Measurements from ENCODE around the gene CEP70. TPM values are rescaled to one million over a fixed set of nuclear protein-coding genes. Genes with fewer than 3 reads are reported as not detected.

The CEP70 gene
- total RNA-seq, 2 donors from 2014 or later: 19.7 to 22.6 TPM

DNA sequence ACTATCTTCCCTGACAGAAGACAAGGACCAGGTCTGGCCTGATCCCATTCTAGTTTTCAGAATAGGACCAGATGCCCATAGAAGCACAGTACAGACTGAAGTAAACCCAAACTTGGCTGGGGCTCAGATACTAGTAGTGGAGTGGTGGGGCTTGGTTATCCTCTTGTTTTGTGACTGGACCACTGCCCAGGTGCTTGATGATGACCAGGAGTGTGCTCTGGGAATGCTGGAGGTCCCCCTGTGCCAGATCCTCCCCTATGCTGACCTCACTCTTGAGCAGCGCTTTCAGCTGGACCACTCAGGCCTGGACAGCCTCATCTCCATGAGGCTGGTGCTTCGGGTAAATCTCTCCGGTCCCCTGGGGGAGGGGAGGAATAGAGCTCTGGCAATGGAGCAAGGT lies 123.4 kb downstream of the CEP70 start:
- DNase-seq (no peak), ATAC-seq (replicated peaks in 1 of 2) (no peak)
- Mint-ChIP-seq H3K4me1 (ENCODE audit: low read depth) (no peaks in the 10 kb centered on the region), H3K4me3 (no peak overlapping the region), H3K9me3 (no peaks in the 10 kb centered on the region), H3K36me3 (ENCODE audit: insufficient read depth in 2 of 2) (no peaks in the 10 kb centered on the region), H3K27me3 (ENCODE audit: low read depth) (peaks cover 8% of the 10 kb centered on the region), H3K27ac (no peak overlapping the region)

GRCh38 chr3:138469874-138470273 lies 124.2 kb downstream of the CEP70 start:
- Mint-ChIP-seq H3K27me3 (ENCODE audit: low read depth) (peaks cover 13% of the 10 kb centered on the region), H3K9me3 (no peaks in the 10 kb centered on the region), H3K27ac (no peak overlapping the region), H3K4me3 (no peak overlapping the region), H3K4me1 (ENCODE audit: low read depth) (no peaks in the 10 kb centered on the region), H3K36me3 (ENCODE audit: insufficient read depth in 2 of 2) (no peaks in the 10 kb centered on the region)
- no peak for DNase-seq
- no peak for ATAC-seq (replicated peaks in 1 of 2)

GRCh38 chr3:138468886-138469285 lies 125.2 kb downstream of the CEP70 start:
- DNase-seq (no peak), ATAC-seq (replicated peaks in 1 of 2) (no peak)
- Mint-ChIP-seq H3K27me3 (ENCODE audit: low read depth) (peaks cover 14% of the 10 kb centered on the region), H3K36me3 (ENCODE audit: insufficient read depth in 2 of 2) (no peaks in the 10 kb centered on the region), H3K4me3 (no peak overlapping the region), H3K9me3 (no peaks in the 10 kb centered on the region), H3K27ac (no peak overlapping the region), H3K4me1 (ENCODE audit: low read depth) (no peaks in the 10 kb centered on the region)

- Mint-ChIP-seq H3K36me3 (ENCODE audit: insufficient read depth in 2 of 2) (no peaks in the 10 kb centered on the region), H3K4me1 (ENCODE audit: low read depth) (no peaks in the 10 kb centered on the region), H3K27ac (no peak overlapping the region), H3K27me3 (ENCODE audit: low read depth) (peaks cover 14% of the 10 kb centered on the region), H3K4me3 (no peak overlapping the region), H3K9me3 (no peaks in the 10 kb centered on the region)
- ATAC-seq (replicated peaks in 1 of 2) (no peak), DNase-seq (no peak)
Measured at GRCh38 chr3:138468451-138468850, 125.6 kb downstream of the CEP70 start.

DNA sequence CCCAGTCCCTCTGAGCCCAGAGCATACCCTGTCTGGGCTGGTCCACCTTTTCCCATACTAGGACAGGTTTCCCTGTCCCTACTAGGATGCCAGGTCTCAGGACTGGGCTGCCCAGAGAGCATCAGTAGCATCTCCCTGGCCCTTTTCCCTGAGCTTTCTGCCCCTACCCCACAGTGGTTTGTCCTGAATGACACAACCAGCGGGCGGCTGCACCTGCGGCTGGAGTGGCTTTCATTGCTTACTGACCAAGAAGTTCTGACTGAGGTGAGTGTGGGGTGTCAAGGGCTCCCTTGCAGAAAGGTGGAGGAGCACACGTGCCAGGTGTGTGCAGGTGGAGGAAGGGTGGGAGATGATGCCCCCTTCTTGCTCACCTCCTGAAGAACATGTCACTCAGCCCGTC lies 126.1 kb downstream of the CEP70 start:
- Mint-ChIP-seq H3K27ac (no peak overlapping the region), H3K4me3 (no peak overlapping the region), H3K27me3 (ENCODE audit: low read depth) (peaks cover 14% of the 10 kb centered on the region), H3K9me3 (no peaks in the 10 kb centered on the region), H3K36me3 (ENCODE audit: insufficient read depth in 2 of 2) (no peaks in the 10 kb centered on the region), H3K4me1 (ENCODE audit: low read depth) (no peaks in the 10 kb centered on the region)
- ATAC-seq (replicated peaks in 1 of 2) (no peak), DNase-seq (no peak)

DNA sequence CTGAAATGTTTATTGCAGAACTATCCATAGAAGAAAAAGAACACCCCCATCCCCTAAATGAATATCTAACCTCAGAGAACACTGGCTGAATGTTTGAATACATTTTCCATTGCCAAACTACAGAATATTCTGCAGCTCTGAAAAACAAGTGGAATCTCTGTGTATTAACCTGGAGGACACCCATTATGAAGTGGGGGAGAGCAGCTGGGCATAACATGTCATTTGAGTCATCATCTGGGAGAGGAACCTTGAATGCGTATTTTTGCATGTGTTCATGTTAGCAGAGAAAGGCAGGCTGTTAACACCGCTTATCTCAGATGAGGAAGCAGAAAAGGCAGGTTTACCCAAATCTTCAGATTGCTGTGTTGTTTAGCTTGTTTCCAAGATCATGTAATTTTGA lies 128.1 kb downstream of the CEP70 start:
- Mint-ChIP-seq H3K27ac (no peak overlapping the region), H3K9me3 (no peaks in the 10 kb centered on the region), H3K36me3 (ENCODE audit: insufficient read depth in 2 of 2) (no peaks in the 10 kb centered on the region), H3K4me1 (ENCODE audit: low read depth) (no peaks in the 10 kb centered on the region), H3K4me3 (no peak overlapping the region), H3K27me3 (ENCODE audit: low read depth) (peaks cover 7% of the 10 kb centered on the region)
- DNase-seq: no peak
- ATAC-seq (replicated peaks in 1 of 2): no peak

DNA sequence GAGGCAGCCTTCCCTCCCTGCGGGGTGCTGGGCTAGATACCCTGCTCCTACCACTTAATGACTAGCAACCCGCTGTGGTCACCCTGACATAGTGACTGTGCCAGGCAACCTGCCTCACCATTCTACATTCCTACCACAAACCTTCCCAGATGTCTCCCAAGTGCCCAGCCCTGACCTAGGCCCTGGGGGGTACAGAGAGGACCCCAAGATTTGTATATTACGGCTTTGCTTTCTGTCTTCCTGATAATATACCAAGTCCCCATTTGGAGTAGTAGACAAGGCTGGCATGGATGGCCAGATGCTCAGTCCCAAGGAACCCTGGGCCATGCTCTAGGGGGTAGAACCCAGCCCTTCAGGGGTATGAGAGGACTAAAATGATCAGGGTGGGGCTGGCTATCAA lies 128.6 kb downstream of the CEP70 start:
- Mint-ChIP-seq H3K27ac (no peak overlapping the region), H3K27me3 (ENCODE audit: low read depth) (peaks cover 6% of the 10 kb centered on the region), H3K9me3 (no peaks in the 10 kb centered on the region), H3K4me3 (no peak overlapping the region), H3K4me1 (ENCODE audit: low read depth) (no peaks in the 10 kb centered on the region), H3K36me3 (ENCODE audit: insufficient read depth in 2 of 2) (no peaks in the 10 kb centered on the region)
- no peak for ATAC-seq (replicated peaks in 1 of 2)
- no peak for DNase-seq

DNA sequence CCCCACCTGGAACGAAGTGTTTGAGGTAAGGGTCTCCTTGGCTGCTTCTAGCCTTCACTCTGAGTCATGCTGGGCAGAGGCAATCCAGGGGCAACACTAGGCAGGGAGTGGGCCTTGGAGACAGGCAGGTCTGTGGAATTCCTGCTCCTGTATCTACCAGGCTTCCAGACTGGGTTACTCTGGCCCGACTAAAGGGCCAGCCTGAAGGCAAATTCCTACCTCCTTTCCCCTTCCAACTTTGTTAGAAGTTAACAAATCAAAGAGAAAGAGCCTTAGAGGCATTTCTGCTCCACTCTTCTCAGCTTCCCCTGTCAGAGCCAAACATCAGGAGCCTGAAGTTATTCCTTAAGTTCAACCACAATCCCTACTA lies 129.6 kb downstream of the CEP70 start:
- Mint-ChIP-seq H3K36me3 (ENCODE audit: insufficient read depth in 2 of 2) (no peaks in the 10 kb centered on the region), H3K9me3 (no peaks in the 10 kb centered on the region), H3K27me3 (ENCODE audit: low read depth) (peaks cover 6% of the 10 kb centered on the region), H3K4me3 (no peak overlapping the region), H3K4me1 (ENCODE audit: low read depth) (no peaks in the 10 kb centered on the region), H3K27ac (no peak overlapping the region)
- no peak for DNase-seq
- ATAC-seq (replicated peaks in 1 of 2): no peak

GRCh38 chr3:138463724-138464490 lies 130.2 kb downstream of the CEP70 start:
- H3K27ac Mint-ChIP-seq: no peak overlapping the region
- H3K27me3 Mint-ChIP-seq (ENCODE audit: low read depth): peaks cover 6% of the 10 kb centered on the region
- no peak for ATAC-seq (replicated peaks in 1 of 2)

GRCh38 chr3:138461896-138462295 lies 132.2 kb downstream of the CEP70 start:
- Mint-ChIP-seq H3K27ac (no peak overlapping the region), H3K9me3 (no peaks in the 10 kb centered on the region), H3K4me3 (no peak overlapping the region), H3K4me1 (ENCODE audit: low read depth) (no peaks in the 10 kb centered on the region), H3K27me3 (ENCODE audit: low read depth) (peaks cover 6% of the 10 kb centered on the region), H3K36me3 (ENCODE audit: insufficient read depth in 2 of 2) (no peaks in the 10 kb centered on the region)
- ATAC-seq (replicated peaks in 1 of 2) (no peak), DNase-seq (no peak)

More at GRCh38 chr3:138463724-138464490, 130.2 kb downstream of the CEP70 start:
- DNase-seq: no peak
- Mint-ChIP-seq H3K9me3 (no peaks in the 10 kb centered on the region), H3K36me3 (ENCODE audit: insufficient read depth in 2 of 2) (no peaks in the 10 kb centered on the region), H3K4me3 (no peak overlapping the region), H3K4me1 (ENCODE audit: low read depth) (no peaks in the 10 kb centered on the region)

GRCh38 chr3:138461246-138461645 lies 132.8 kb downstream of the CEP70 start:
- Mint-ChIP-seq H3K4me3 (no peak overlapping the region), H3K27ac (no peak overlapping the region), H3K9me3 (no peaks in the 10 kb centered on the region), H3K36me3 (ENCODE audit: insufficient read depth in 2 of 2) (no peaks in the 10 kb centered on the region), H3K4me1 (ENCODE audit: low read depth) (no peaks in the 10 kb centered on the region), H3K27me3 (ENCODE audit: low read depth) (peaks cover 6% of the 10 kb centered on the region)
- DNase-seq (no peak), ATAC-seq (replicated peaks in 1 of 2) (no peak)

- Mint-ChIP-seq H3K27ac (no peak overlapping the region), H3K36me3 (ENCODE audit: insufficient read depth in 2 of 2) (no peaks in the 10 kb centered on the region), H3K4me3 (no peak overlapping the region), H3K4me1 (ENCODE audit: low read depth) (no peaks in the 10 kb centered on the region), H3K9me3 (no peaks in the 10 kb centered on the region), H3K27me3 (ENCODE audit: low read depth) (peaks cover 6% of the 10 kb centered on the region)
- ATAC-seq (replicated peaks in 1 of 2) (peak in 1 of 2 donors; percentile 22), DNase-seq (no peak)
Measured at GRCh38 chr3:138460536-138461205, 133.4 kb downstream of the CEP70 start.

DNA sequence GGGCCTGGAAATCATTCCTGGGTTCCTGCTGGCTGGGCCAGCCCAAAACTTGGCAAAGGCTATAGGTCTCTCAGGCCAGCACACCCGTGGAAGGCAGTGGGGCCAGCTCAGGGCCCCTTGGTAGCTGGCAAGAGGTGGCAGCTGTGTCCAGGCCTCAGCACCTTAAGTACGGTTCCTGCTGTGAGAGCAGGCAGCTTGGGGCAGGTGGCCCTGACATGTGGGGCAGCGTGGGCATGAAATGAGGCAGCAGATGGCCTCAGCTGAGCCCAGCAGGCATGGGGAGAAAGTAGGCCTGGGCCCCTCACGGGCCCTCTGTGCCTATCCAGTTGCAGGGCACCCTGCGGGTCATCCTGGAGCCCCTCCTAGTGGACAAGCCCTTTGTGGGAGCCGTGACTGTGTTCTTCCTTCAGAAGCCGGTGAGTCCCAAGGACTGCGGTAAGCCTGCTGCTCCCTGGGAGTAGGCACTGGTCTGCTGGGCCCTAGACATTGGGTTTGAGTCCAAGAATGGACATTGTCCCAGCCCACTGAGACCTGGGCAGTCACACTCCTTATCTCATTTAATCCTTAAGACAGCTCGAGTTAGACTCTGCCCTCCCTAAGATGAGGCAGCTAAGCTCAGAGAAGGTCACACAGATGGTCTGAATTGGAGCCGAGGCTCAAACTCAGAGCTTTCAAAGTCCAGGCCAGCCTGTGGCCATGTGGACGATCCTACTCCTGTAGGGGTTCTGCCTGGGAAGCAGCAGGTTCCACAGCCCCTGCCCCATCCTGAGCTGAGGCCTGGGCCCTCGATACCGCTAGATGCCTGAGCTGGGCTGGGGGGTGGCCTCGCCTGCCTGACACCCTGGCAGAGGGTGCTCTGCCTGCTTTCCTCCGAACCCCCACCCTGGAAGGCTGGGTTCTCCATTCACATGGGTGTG lies 134.2 kb downstream of the CEP70 start:
- Mint-ChIP-seq H3K4me1 (ENCODE audit: low read depth) (no peaks in the 10 kb centered on the region), H3K27ac (no peak overlapping the region), H3K9me3 (no peaks in the 10 kb centered on the region), H3K27me3 (ENCODE audit: low read depth) (peaks cover 1% of the 10 kb centered on the region), H3K4me3 (no peak overlapping the region), H3K36me3 (ENCODE audit: insufficient read depth in 2 of 2) (no peaks in the 10 kb centered on the region)
- DNase-seq (no peak), ATAC-seq (replicated peaks in 1 of 2) (no peak)

All from activated T-cell treated with anti-CD3 and anti-CD28 coated beads, Interleukin-2, amount 50 U/mL, for 72 hours (primary cell).